HG03175 (cell line): ENCODE data around the gene DDHD1.
A peak's percentile ranks its signal among the peaks of the same experiment; 100 is the strongest.
"Not testable (repeated sequence)": the region's sequence is repeated elsewhere in the genome, so short reads cannot be mapped to it uniquely, and the experiment has no call there.

Source experiments
- ATAC-seq: cut with Tn5 transposase; IDR thresholded peaks from one replicate; pipeline ENCODE4 v1.9.1; 2021; ENCODE audit warnings: mild to moderate bottlenecking, moderate library complexity; ENCODE audit not compliant: unreplicated experiment

The DDHD1 gene

GRCh38 chr14:53109105-53110041, 43.8 kb downstream of the DDHD1 start:
- ATAC-seq: peak; percentile 88

GRCh38 chr14:53108292-53109104, 44.6 kb downstream of the DDHD1 start:
- no peak for ATAC-seq

GRCh38 chr14:53106768-53107167, 46.4 kb downstream of the DDHD1 start:
- no peak for ATAC-seq

- no peak for ATAC-seq
These were observed 49.3 kb downstream of the DDHD1 start for GRCh38 chr14:53103636-53104340.

- ATAC-seq: no peak
These were observed 59.9 kb downstream of the DDHD1 start for GRCh38 chr14:53093206-53093605.

- no peak for ATAC-seq
These were observed 62.3 kb downstream of the DDHD1 start for GRCh38 chr14:53090853-53091252.

- not testable (repeated sequence) for ATAC-seq
These were observed 68.2 kb downstream of the DDHD1 start for GRCh38 chr14:53084954-53085353.

GRCh38 chr14:53064475-53064874, 88.6 kb downstream of the DDHD1 start:
- ATAC-seq: no peak

GRCh38 chr14:53062856-53063255, 90.3 kb downstream of the DDHD1 start:
- ATAC-seq: no peak

GRCh38 chr14:53060046-53060445, 93.1 kb downstream of the DDHD1 start:
- ATAC-seq: no peak

GRCh38 chr14:53055003-53055402, 98.1 kb downstream of the DDHD1 start:
- no peak for ATAC-seq

GRCh38 chr14:53054457-53054856, 98.7 kb downstream of the DDHD1 start:
- ATAC-seq: no peak

- no peak for ATAC-seq
These were observed 104.5 kb downstream of the DDHD1 start for GRCh38 chr14:53048631-53049030.

GRCh38 chr14:53047307-53048069, 105.6 kb downstream of the DDHD1 start:
- no peak for ATAC-seq

GRCh38 chr14:53044486-53044885, 108.6 kb downstream of the DDHD1 start:
- ATAC-seq: no peak

- no peak for ATAC-seq
These were observed 110.0 kb downstream of the DDHD1 start for GRCh38 chr14:53043027-53043581.

- no peak for ATAC-seq
These were observed 110.6 kb downstream of the DDHD1 start for GRCh38 chr14:53042480-53042879.

- no peak for ATAC-seq
These were observed 112.1 kb downstream of the DDHD1 start for GRCh38 chr14:53041067-53041466.

- ATAC-seq: no peak
These were observed 114.5 kb downstream of the DDHD1 start for GRCh38 chr14:53038629-53039028.

- no peak for ATAC-seq
These were observed 116.1 kb downstream of the DDHD1 start for GRCh38 chr14:53037016-53037415.
